ENCODE measurements around the gene HAUS8.

The HAUS8 gene

GRCh38 chr19:17058236-17058635 lies 17.0 kb downstream of the HAUS8 start:
- H4K20me1 ChIP-seq (ENCODE audit: low read depth, low read length), result 0 out of 2 replicates have a peak, but pooled peaks cover 5% of the 10 kb centered on the region
- peaks cover 3% of the 10 kb centered on the region; the same call in 1 of the 2 replicates for H3K36me3 ChIP-seq (ENCODE audit: low read length)
- no peaks in the 10 kb centered on the region for H3K27me3 ChIP-seq (ENCODE audit: low read length)
- H3K9me2 ChIP-seq (replicated peaks; ENCODE audit: insufficient read depth, low read length), result no peaks in the 10 kb centered on the region
- no peak overlapping the region for H2AFZ ChIP-seq (ENCODE audit: low read depth, low read length, severe bottlenecking)
- H3K4me3 ChIP-seq (ENCODE audit: insufficient read depth, low read length, poor library complexity, severe bottlenecking), result no peak overlapping the region
- H3K9ac ChIP-seq (ENCODE audit: low read length), result no peak overlapping the region
- H3K4me2 ChIP-seq (ENCODE audit: low read depth, low read length, poor library complexity, severe bottlenecking), result no peak overlapping the region
- no peak for TF ChIP-seq CTCF (IDR thresholded peaks at IDR 0.05; ENCODE audit: insufficient read depth, low read length, poor library complexity, severe bottlenecking)
- TF ChIP-seq EZH2phosphoT487 (conservative IDR thresholded peaks at IDR 0.05; ENCODE audit: low read length), result no peak
- H3K79me2 ChIP-seq (ENCODE audit: insufficient read depth, low read length), result peaks cover 29% of the 10 kb centered on the region
- H3K9me3 ChIP-seq (ENCODE audit: insufficient read depth, low read length), result no peaks in the 10 kb centered on the region
- no peak overlapping the region for H3K27ac ChIP-seq (ENCODE audit: low read depth, low read length)
- no peaks in the 10 kb centered on the region for H3F3A ChIP-seq (ENCODE audit: insufficient read depth)

- Histone ChIP-seq H3K27me3 (ENCODE audit: low read length) (no peaks in the 10 kb centered on the region), H3K36me3 (ENCODE audit: low read length) (peaks cover 3% of the 10 kb centered on the region; the same call in 1 of the 2 replicates), H3K79me2 (ENCODE audit: insufficient read depth, low read length) (0 out of 2 replicates have a peak, but pooled peaks cover 3% of the 10 kb centered on the region)
These were observed 19.6 kb downstream of the HAUS8 start for GRCh38 chr19:17055636-17056035.

GRCh38 chr19:17054746-17055145 lies 20.5 kb downstream of the HAUS8 start:
- no peaks in the 10 kb centered on the region for H3F3A ChIP-seq (ENCODE audit: insufficient read depth)
- H3K36me3 ChIP-seq (ENCODE audit: low read length), result peaks cover 3% of the 10 kb centered on the region; the same call in 1 of the 2 replicates
- H4K20me1 ChIP-seq (ENCODE audit: low read depth, low read length), result no peaks in the 10 kb centered on the region
- H3K4me3 ChIP-seq (ENCODE audit: insufficient read depth, low read length, poor library complexity, severe bottlenecking), result no peak overlapping the region
- H3K9ac ChIP-seq (ENCODE audit: low read length), result no peak overlapping the region
- H2AFZ ChIP-seq (ENCODE audit: low read depth, low read length, severe bottlenecking), result no peak overlapping the region
- TF ChIP-seq EZH2phosphoT487 (conservative IDR thresholded peaks at IDR 0.05; ENCODE audit: low read length), result no peak
- TF ChIP-seq CTCF (IDR thresholded peaks at IDR 0.05; ENCODE audit: insufficient read depth, low read length, poor library complexity, severe bottlenecking), result no peak
- H3K27ac ChIP-seq (ENCODE audit: low read depth, low read length), result no peak overlapping the region
- no peaks in the 10 kb centered on the region for H3K79me2 ChIP-seq (ENCODE audit: insufficient read depth, low read length)
- no peaks in the 10 kb centered on the region for H3K27me3 ChIP-seq (ENCODE audit: low read length)
- H3K9me2 ChIP-seq (replicated peaks; ENCODE audit: insufficient read depth, low read length), result no peaks in the 10 kb centered on the region
- H3K4me2 ChIP-seq (ENCODE audit: low read depth, low read length, poor library complexity, severe bottlenecking), result no peak overlapping the region
- H3K9me3 ChIP-seq (ENCODE audit: insufficient read depth, low read length), result no peaks in the 10 kb centered on the region

More at GRCh38 chr19:17055636-17056035, 19.6 kb downstream of the HAUS8 start:
- H3K4me3 ChIP-seq (ENCODE audit: insufficient read depth, low read length, poor library complexity, severe bottlenecking), result no peak overlapping the region
- H2AFZ ChIP-seq (ENCODE audit: low read depth, low read length, severe bottlenecking), result no peak overlapping the region
- H3F3A ChIP-seq (ENCODE audit: insufficient read depth), result no peaks in the 10 kb centered on the region
- TF ChIP-seq EZH2phosphoT487 (conservative IDR thresholded peaks at IDR 0.05; ENCODE audit: low read length), result no peak
- TF ChIP-seq CTCF (IDR thresholded peaks at IDR 0.05; ENCODE audit: insufficient read depth, low read length, poor library complexity, severe bottlenecking), result no peak
- H3K4me2 ChIP-seq (ENCODE audit: low read depth, low read length, poor library complexity, severe bottlenecking), result no peak overlapping the region
- H4K20me1 ChIP-seq (ENCODE audit: low read depth, low read length), result no peaks in the 10 kb centered on the region
- H3K27ac ChIP-seq (ENCODE audit: low read depth, low read length), result no peak overlapping the region
- no peak overlapping the region for H3K9ac ChIP-seq (ENCODE audit: low read length)
- no peaks in the 10 kb centered on the region for H3K9me3 ChIP-seq (ENCODE audit: insufficient read depth, low read length)
- no peaks in the 10 kb centered on the region for H3K9me2 ChIP-seq (replicated peaks; ENCODE audit: insufficient read depth, low read length)
